ENCODE measurements around the gene HDGFL3. TPM values are rescaled to one million over a fixed set of nuclear protein-coding genes. Genes with fewer than 3 reads are reported as not detected.

HDGFL3 gene
- total RNA-seq, 1 donor: 27.5 TPM

DNA sequence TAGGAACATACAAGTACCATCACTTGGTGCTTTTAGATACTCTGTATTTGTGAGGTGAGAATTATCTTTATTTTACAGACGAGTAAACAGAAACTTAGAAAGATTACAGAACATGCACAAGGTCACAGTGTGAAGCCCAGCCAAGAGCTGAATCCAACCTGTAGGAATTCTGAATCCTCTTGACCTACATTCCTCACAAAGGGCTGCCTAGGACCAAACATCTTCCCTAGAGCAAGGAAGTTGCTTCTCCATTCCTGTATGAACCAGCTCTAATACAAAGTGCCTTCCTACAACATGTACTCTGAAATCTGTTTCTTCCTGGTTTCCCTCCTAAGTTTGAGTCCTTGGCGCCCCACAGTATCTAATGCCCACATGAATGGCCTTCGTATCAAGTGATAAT, 2.9 kb downstream of the HDGFL3 start:
- Histone ChIP-seq H3K4me2 (ENCODE audit: insufficient read depth, low read length) (peak overlapping the region; percentile 0), H2AFZ (ENCODE audit: low read length) (no peak overlapping the region), H3K36me3 (ENCODE audit: insufficient read depth, low read length) (no peaks in the 10 kb centered on the region), H3K9me3 (ENCODE audit: low read depth, low read length) (no peaks in the 10 kb centered on the region), H3K79me2 (ENCODE audit: insufficient read depth, low read length) (peaks cover 59% of the 10 kb centered on the region), H3K27me3 (ENCODE audit: insufficient read depth, low read length) (no peaks in the 10 kb centered on the region), H4K20me1 (ENCODE audit: insufficient read depth, low read length) (peaks cover 6% of the 10 kb centered on the region), H3K27ac (ENCODE audit: low read depth, low read length) (no peak overlapping the region), H3K4me3 (ENCODE audit: insufficient read depth, low read length) (no peak overlapping the region), H3K4me1 (ENCODE audit: insufficient read depth, low read length) (peaks cover 35% of the 10 kb centered on the region)
- peak; percentile 9 for DNase-seq (ENCODE audit: insufficient read length, low spot score, missing footprints)
- TF ChIP-seq, protein P1, sequence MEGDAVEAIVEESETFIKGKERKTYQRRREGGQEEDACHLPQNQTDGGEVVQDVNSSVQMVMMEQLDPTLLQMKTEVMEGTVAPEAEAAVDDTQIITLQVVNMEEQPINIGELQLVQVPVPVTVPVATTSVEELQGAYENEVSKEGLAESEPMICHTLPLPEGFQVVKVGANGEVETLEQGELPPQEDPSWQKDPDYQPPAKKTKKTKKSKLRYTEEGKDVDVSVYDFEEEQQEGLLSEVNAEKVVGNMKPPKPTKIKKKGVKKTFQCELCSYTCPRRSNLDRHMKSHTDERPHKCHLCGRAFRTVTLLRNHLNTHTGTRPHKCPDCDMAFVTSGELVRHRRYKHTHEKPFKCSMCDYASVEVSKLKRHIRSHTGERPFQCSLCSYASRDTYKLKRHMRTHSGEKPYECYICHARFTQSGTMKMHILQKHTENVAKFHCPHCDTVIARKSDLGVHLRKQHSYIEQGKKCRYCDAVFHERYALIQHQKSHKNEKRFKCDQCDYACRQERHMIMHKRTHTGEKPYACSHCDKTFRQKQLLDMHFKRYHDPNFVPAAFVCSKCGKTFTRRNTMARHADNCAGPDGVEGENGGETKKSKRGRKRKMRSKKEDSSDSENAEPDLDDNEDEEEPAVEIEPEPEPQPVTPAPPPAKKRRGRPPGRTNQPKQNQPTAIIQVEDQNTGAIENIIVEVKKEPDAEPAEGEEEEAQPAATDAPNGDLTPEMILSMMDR (IDR thresholded peaks at IDR 0.05; ENCODE audit: extremely low read depth, low read depth, low read length): no peak

- no peak overlapping the region for H2AFZ ChIP-seq (ENCODE audit: low read length)
These were observed 4.1 kb downstream of the HDGFL3 start for GRCh38 chr15:83203543-83203942.

DNA sequence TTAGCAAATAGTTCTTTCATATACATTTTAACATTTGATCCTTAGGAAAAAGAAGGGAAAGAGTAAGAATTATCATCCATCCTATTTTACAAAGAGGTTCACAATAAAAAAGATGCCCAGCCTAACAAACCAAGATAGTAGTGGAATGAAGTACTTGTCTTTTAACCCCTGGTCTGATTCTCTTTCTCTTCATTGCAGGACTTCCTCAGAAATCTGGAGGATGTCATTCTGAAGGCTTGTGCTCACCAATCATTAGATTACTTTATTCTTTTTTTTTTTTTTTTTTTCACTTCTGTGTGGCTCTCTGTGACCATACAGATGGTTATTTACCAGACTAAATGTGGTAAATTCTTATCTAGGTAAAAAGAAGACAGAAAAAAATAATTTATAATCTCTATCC, 7.0 kb downstream of the HDGFL3 start:
- no peak overlapping the region for H2AFZ ChIP-seq (ENCODE audit: low read length)
- peaks cover 9% of the 10 kb centered on the region for H4K20me1 ChIP-seq (ENCODE audit: insufficient read depth, low read length)
- peaks cover 25% of the 10 kb centered on the region for H3K4me1 ChIP-seq (ENCODE audit: insufficient read depth, low read length)
- TF ChIP-seq, protein P1 (IDR thresholded peaks at IDR 0.05; ENCODE audit: extremely low read depth, low read depth, low read length): no peak
- no peaks in the 10 kb centered on the region for H3K36me3 ChIP-seq (ENCODE audit: insufficient read depth, low read length)
- no peak overlapping the region for H3K4me2 ChIP-seq (ENCODE audit: insufficient read depth, low read length)
- H3K4me3 ChIP-seq (ENCODE audit: insufficient read depth, low read length): no peak overlapping the region
- peak; percentile 10 for DNase-seq (ENCODE audit: insufficient read length, low spot score, missing footprints)
- H3K27me3 ChIP-seq (ENCODE audit: insufficient read depth, low read length): no peaks in the 10 kb centered on the region
- peaks cover 89% of the 10 kb centered on the region for H3K79me2 ChIP-seq (ENCODE audit: insufficient read depth, low read length)
- H3K9me3 ChIP-seq (ENCODE audit: low read depth, low read length): no peaks in the 10 kb centered on the region
- no peak overlapping the region for H3K27ac ChIP-seq (ENCODE audit: low read depth, low read length)

More at GRCh38 chr15:83203543-83203942, 4.1 kb downstream of the HDGFL3 start:
- TF ChIP-seq, protein P1 (IDR thresholded peaks at IDR 0.05; ENCODE audit: extremely low read depth, low read depth, low read length): no peak
- H3K9me3 ChIP-seq (ENCODE audit: low read depth, low read length): no peaks in the 10 kb centered on the region
- peaks cover 9% of the 10 kb centered on the region for H4K20me1 ChIP-seq (ENCODE audit: insufficient read depth, low read length)
- H3K36me3 ChIP-seq (ENCODE audit: insufficient read depth, low read length): no peaks in the 10 kb centered on the region
- H3K4me3 ChIP-seq (ENCODE audit: insufficient read depth, low read length): no peak overlapping the region
- peaks cover 35% of the 10 kb centered on the region for H3K4me1 ChIP-seq (ENCODE audit: insufficient read depth, low read length)
- H3K4me2 ChIP-seq (ENCODE audit: insufficient read depth, low read length): no peak overlapping the region
- no peak overlapping the region for H3K27ac ChIP-seq (ENCODE audit: low read depth, low read length)
- no peaks in the 10 kb centered on the region for H3K27me3 ChIP-seq (ENCODE audit: insufficient read depth, low read length)
- DNase-seq (ENCODE audit: insufficient read length, low spot score, missing footprints): no peak
- H3K79me2 ChIP-seq (ENCODE audit: insufficient read depth, low read length): peaks cover 71% of the 10 kb centered on the region

- DNase-seq (ENCODE audit: insufficient read length, low spot score, missing footprints): peak; percentile 53
- H3K4me3 ChIP-seq (ENCODE audit: insufficient read depth, low read length): no peak overlapping the region
- peaks cover 21% of the 10 kb centered on the region for H3K4me1 ChIP-seq (ENCODE audit: insufficient read depth, low read length)
- H3K27me3 ChIP-seq (ENCODE audit: insufficient read depth, low read length): no peaks in the 10 kb centered on the region
- H3K79me2 ChIP-seq (ENCODE audit: insufficient read depth, low read length): peaks cover 88% of the 10 kb centered on the region
- H3K4me2 ChIP-seq (ENCODE audit: insufficient read depth, low read length): no peak overlapping the region
- peaks cover 9% of the 10 kb centered on the region for H4K20me1 ChIP-seq (ENCODE audit: insufficient read depth, low read length)
- H3K36me3 ChIP-seq (ENCODE audit: insufficient read depth, low read length): no peaks in the 10 kb centered on the region
- TF ChIP-seq, protein P1 (IDR thresholded peaks at IDR 0.05; ENCODE audit: extremely low read depth, low read depth, low read length): no peak
- no peak overlapping the region for H3K27ac ChIP-seq (ENCODE audit: low read depth, low read length)
- H3K9me3 ChIP-seq (ENCODE audit: low read depth, low read length): no peaks in the 10 kb centered on the region
- no peak overlapping the region for H2AFZ ChIP-seq (ENCODE audit: low read length)
These were observed 7.5 kb downstream of the HDGFL3 start for GRCh38 chr15:83200162-83200561.
